ENCODE measurements around the gene TMEM108. TPM values are rescaled to one million over a fixed set of nuclear protein-coding genes. Genes with fewer than 3 reads are reported as not detected.

TMEM108 gene
- total RNA-seq, 4 donors from 2014 or later: 2.6 to 9.2 (median 4.6) TPM

DNA sequence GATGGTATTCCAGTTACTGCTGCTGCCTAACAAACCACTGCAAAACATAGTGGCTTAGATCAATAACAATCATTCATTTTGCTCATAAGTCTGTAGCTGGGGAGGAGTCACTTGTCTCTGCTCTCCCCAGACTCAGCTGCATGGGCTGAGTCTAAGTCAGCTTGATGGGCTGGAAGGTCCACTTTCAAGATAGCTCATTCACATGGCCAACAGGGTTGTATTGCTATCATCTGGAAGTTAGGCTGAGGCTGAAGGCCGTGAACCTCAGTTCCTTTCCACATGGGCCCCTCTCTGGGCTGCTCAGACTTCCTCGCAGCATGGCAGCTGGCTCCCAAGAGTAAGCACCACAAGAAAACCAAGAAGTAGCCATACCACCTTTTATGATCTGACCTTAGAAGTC lies 333.0 kb downstream of the TMEM108 start:
- intact Hi-C loops (cut with DNase I): no loop called here
- no peaks in the 10 kb centered on the region for H3K27me3 ChIP-seq
- WGBS, 2 donors: 100% methylated on average over 2 of the region's 2 CpGs
- TF ChIP-seq, protein P1, sequence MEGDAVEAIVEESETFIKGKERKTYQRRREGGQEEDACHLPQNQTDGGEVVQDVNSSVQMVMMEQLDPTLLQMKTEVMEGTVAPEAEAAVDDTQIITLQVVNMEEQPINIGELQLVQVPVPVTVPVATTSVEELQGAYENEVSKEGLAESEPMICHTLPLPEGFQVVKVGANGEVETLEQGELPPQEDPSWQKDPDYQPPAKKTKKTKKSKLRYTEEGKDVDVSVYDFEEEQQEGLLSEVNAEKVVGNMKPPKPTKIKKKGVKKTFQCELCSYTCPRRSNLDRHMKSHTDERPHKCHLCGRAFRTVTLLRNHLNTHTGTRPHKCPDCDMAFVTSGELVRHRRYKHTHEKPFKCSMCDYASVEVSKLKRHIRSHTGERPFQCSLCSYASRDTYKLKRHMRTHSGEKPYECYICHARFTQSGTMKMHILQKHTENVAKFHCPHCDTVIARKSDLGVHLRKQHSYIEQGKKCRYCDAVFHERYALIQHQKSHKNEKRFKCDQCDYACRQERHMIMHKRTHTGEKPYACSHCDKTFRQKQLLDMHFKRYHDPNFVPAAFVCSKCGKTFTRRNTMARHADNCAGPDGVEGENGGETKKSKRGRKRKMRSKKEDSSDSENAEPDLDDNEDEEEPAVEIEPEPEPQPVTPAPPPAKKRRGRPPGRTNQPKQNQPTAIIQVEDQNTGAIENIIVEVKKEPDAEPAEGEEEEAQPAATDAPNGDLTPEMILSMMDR (IDR thresholded peaks at IDR 0.05): no peak
- no peak for TF ChIP-seq POLR2A (IDR thresholded peaks at IDR 0.05)
- no peak overlapping the region for H3K27ac ChIP-seq
- no peak for DNase-seq
- no peaks in the 10 kb centered on the region for H3K36me3 ChIP-seq
- H3K9me3 ChIP-seq: no peaks in the 10 kb centered on the region
- H3K4me1 ChIP-seq: no peaks in the 10 kb centered on the region
- H3K4me3 ChIP-seq (replicated peaks in 1 of 3): no peak overlapping the region

DNA sequence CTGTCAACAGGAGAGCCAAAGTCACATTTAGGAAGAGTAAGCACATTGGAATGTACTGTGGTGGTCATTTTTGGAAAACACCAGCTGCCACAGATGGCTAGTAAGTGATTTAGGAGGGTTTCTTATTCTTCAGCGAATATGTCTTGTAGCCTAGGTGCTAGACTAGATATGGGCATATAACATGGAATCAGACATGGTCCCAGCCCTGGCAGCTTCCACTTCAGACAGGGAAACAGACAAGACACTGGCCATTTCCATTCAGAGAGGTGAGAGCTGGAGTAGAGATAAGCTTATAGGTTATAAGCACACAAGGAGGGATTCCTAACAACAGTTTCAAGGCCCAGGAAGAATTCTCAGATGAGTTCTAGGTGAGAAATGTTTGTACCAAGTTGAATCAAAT lies 333.5 kb downstream of the TMEM108 start:
- intact Hi-C loops (cut with DNase I): no loop called here
- no peak for TF ChIP-seq POLR2A (IDR thresholded peaks at IDR 0.05)
- TF ChIP-seq, protein P1 (IDR thresholded peaks at IDR 0.05): no peak
- Histone ChIP-seq H3K27me3 (no peaks in the 10 kb centered on the region), H3K4me3 (replicated peaks in 1 of 3) (no peak overlapping the region), H3K27ac (no peak overlapping the region), H3K9me3 (no peaks in the 10 kb centered on the region), H3K36me3 (no peaks in the 10 kb centered on the region), H3K4me1 (no peaks in the 10 kb centered on the region)
- 88 to 96% methylated on average over 1 of the region's 1 CpG for WGBS, 2 donors
- DNase-seq: no peak

DNA sequence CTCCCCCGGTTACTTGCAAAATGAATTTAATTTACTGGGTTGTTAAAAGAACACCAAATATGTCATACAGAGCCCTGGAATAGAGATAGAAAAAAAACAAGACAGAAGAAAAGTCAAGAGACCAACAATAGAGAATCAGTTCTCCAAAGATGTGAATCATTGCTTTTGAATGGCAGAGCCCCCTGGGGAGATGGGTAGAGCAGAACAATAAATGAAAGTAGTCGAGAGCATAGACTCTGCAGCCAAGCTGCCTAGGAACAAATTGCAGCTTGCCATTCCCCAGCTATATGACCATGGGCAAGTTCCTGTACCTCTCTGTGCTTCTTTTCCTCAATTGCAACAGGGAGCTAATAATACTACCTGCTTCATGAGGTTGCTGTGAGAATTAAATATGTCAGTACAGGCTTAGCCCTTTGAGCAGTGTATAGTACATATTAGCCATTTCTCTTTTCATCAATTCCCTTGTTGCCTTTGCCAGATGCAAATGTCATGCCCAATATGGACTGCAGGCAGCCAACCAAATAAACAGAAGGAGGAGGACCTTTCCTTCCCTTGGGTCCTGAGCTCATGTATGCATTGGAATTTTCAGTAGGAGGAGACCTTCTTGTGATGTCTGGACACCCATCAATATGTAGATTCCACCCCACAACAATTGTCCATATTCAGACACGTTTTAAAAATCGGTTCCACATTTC lies 336.7 kb downstream of the TMEM108 start:
- no peaks in the 10 kb centered on the region for H3K36me3 ChIP-seq
- no peaks in the 10 kb centered on the region for H3K4me1 ChIP-seq
- intact Hi-C loops (cut with DNase I): no loop called here
- WGBS, 2 donors: 80 to 88% methylated on average over 4 of the region's 4 CpGs
- TF ChIP-seq, protein P1 (IDR thresholded peaks at IDR 0.05): no peak
- TF ChIP-seq POLR2A (IDR thresholded peaks at IDR 0.05): no peak
- no peak for DNase-seq
- no peak overlapping the region for H3K4me3 ChIP-seq (replicated peaks in 1 of 3)
- H3K27ac ChIP-seq: no peak overlapping the region
- no peaks in the 10 kb centered on the region for H3K9me3 ChIP-seq
- no peaks in the 10 kb centered on the region for H3K27me3 ChIP-seq

DNA sequence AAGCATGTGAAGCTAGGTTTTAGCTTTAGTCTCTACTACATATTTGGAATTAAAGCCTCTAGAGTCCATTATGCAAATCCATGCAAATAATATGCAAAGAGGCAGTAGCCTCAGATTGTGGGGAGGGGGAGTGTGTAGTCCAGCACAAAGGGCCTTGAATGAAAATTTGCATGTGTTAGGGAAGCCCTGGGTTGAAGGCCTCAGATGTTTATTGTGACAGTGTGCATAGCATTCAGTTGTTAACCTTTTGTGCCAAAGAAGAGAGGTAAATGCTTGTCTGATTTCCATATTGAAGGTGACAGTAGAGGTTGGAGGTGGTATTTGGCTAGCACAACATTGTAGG lies 337.2 kb downstream of the TMEM108 start:
- Histone ChIP-seq H3K9me3 (no peaks in the 10 kb centered on the region), H3K27me3 (no peaks in the 10 kb centered on the region), H3K36me3 (no peaks in the 10 kb centered on the region), H3K4me3 (replicated peaks in 1 of 3) (no peak overlapping the region), H3K27ac (no peak overlapping the region), H3K4me1 (no peaks in the 10 kb centered on the region)
- no peak for DNase-seq
- intact Hi-C loops (cut with DNase I): no loop called here
- TF ChIP-seq, protein P1 (IDR thresholded peaks at IDR 0.05): no peak
- no peak for TF ChIP-seq POLR2A (IDR thresholded peaks at IDR 0.05)

- intact Hi-C loops (cut with DNase I): no loop called here
Measured at GRCh38 chr3:133376810-133377209, 338.6 kb downstream of the TMEM108 start.

More at GRCh38 chr3:133376810-133377209, 338.6 kb downstream of the TMEM108 start:
- no peaks in the 10 kb centered on the region for H3K36me3 ChIP-seq
- no peak overlapping the region for H3K4me3 ChIP-seq (replicated peaks in 1 of 3)
- no peaks in the 10 kb centered on the region for H3K4me1 ChIP-seq
- no peaks in the 10 kb centered on the region for H3K9me3 ChIP-seq
- no peaks in the 10 kb centered on the region for H3K27me3 ChIP-seq
- DNase-seq: no peak
- TF ChIP-seq POLR2A (IDR thresholded peaks at IDR 0.05): no peak
- TF ChIP-seq, protein P1 (IDR thresholded peaks at IDR 0.05): no peak
- WGBS, 2 donors: 83 to 86% methylated on average over 6 of the region's 6 CpGs
- H3K27ac ChIP-seq: no peak overlapping the region

All from thyroid gland (tissue), 4 donors.